ENCODE data around the gene IL19. TPM values are rescaled to one million over a fixed set of nuclear protein-coding genes. Genes with fewer than 3 reads are reported as not detected.

IL19 gene
- total RNA-seq, 2 experiments from 2014 or later, result not detected

- Mint-ChIP-seq H3K4me3 (no peak overlapping the region), H3K36me3 (no peaks in the 10 kb centered on the region), H3K27me3 (no peaks in the 10 kb centered on the region), H3K4me1 (peaks cover 38% of the 10 kb centered on the region), H3K27ac (no peak overlapping the region), H3K9me3 (peaks cover 4% of the 10 kb centered on the region)
- DNase-seq (no peak), ATAC-seq (ENCODE audit: low read depth) (no peak)
- POLR2A ChIA-PET, result interaction anchor here (0.5 kb wide), 1 partner anchor 112 kb away, joined by 5 read pairs; no protein-coding TSS in a partner anchor
Observed at GRCh38 chr1:206826394-206826793, 55.8 kb downstream of the IL19 start.

- H3K4me1 Mint-ChIP-seq, result peaks cover 53% of the 10 kb centered on the region
- POLR2A ChIA-PET, result no interaction called here
Observed at GRCh38 chr1:206828061-206828460, 57.5 kb downstream of the IL19 start.

GRCh38 chr1:206828765-206829164 lies 58.2 kb downstream of the IL19 start:
- peaks cover 60% of the 10 kb centered on the region for H3K4me1 Mint-ChIP-seq
- DNase-seq (no peak), ATAC-seq (ENCODE audit: low read depth) (no peak)
- no peaks in the 10 kb centered on the region for H3K27me3 Mint-ChIP-seq
- POLR2A ChIA-PET, result interaction anchor here (0.6 to 1.3 kb wide), 5 partner anchors 12 to 259 kb away, joined by 5 to 8 read pairs (median 5); no protein-coding TSS in a partner anchor
- H3K9me3 Mint-ChIP-seq, result peaks cover 4% of the 10 kb centered on the region
- peak overlapping the region; percentile 90 for H3K27ac Mint-ChIP-seq
- H3K36me3 Mint-ChIP-seq, result no peaks in the 10 kb centered on the region
- H3K4me3 Mint-ChIP-seq, result peak overlapping the region; percentile 79

More at GRCh38 chr1:206828061-206828460, 57.5 kb downstream of the IL19 start:
- Mint-ChIP-seq H3K4me3 (no peak overlapping the region), H3K27me3 (no peaks in the 10 kb centered on the region), H3K9me3 (peaks cover 4% of the 10 kb centered on the region), H3K36me3 (no peaks in the 10 kb centered on the region), H3K27ac (no peak overlapping the region)
- no peak for DNase-seq
- ATAC-seq (ENCODE audit: low read depth), result no peak

GRCh38 chr1:206829282-206829681 lies 58.7 kb downstream of the IL19 start:
- Mint-ChIP-seq H3K36me3 (no peaks in the 10 kb centered on the region), H3K9me3 (peaks cover 4% of the 10 kb centered on the region), H3K4me1 (peaks cover 60% of the 10 kb centered on the region), H3K4me3 (peak overlapping the region; percentile 79), H3K27ac (peak overlapping the region; percentile 90), H3K27me3 (no peaks in the 10 kb centered on the region)
- POLR2A ChIA-PET, result interaction anchor here (0.6 to 1.3 kb wide), 5 partner anchors 12 to 260 kb away, joined by 5 to 8 read pairs (median 5); no protein-coding TSS in a partner anchor
- DNase-seq, result no peak
- ATAC-seq (ENCODE audit: low read depth), result peak; percentile 57

- DNase-seq, result no peak
- Mint-ChIP-seq H3K27me3 (peaks cover 2% of the 10 kb centered on the region), H3K27ac (peak overlapping the region; percentile 90), H3K9me3 (peaks cover 4% of the 10 kb centered on the region), H3K4me3 (peak overlapping the region; percentile 39), H3K36me3 (no peaks in the 10 kb centered on the region), H3K4me1 (peaks cover 57% of the 10 kb centered on the region)
- ATAC-seq (ENCODE audit: low read depth), result peak; percentile 62
- POLR2A ChIA-PET, result interaction anchor here (1.1 kb wide), 1 partner anchor 24 kb away, joined by 8 read pairs; no protein-coding TSS in a partner anchor
Observed at GRCh38 chr1:206829875-206830274, 59.3 kb downstream of the IL19 start.

GRCh38 chr1:206831650-206832049 lies 61.1 kb downstream of the IL19 start:
- H3K27me3 Mint-ChIP-seq, result peaks cover 6% of the 10 kb centered on the region
- no peak overlapping the region for H3K27ac Mint-ChIP-seq
- H3K4me1 Mint-ChIP-seq, result peaks cover 54% of the 10 kb centered on the region
- H3K9me3 Mint-ChIP-seq, result peaks cover 2% of the 10 kb centered on the region
- no peak overlapping the region for H3K4me3 Mint-ChIP-seq
- DNase-seq (no peak), ATAC-seq (ENCODE audit: low read depth) (no peak)
- H3K36me3 Mint-ChIP-seq, result no peaks in the 10 kb centered on the region
- POLR2A ChIA-PET, result no interaction called here

DNA sequence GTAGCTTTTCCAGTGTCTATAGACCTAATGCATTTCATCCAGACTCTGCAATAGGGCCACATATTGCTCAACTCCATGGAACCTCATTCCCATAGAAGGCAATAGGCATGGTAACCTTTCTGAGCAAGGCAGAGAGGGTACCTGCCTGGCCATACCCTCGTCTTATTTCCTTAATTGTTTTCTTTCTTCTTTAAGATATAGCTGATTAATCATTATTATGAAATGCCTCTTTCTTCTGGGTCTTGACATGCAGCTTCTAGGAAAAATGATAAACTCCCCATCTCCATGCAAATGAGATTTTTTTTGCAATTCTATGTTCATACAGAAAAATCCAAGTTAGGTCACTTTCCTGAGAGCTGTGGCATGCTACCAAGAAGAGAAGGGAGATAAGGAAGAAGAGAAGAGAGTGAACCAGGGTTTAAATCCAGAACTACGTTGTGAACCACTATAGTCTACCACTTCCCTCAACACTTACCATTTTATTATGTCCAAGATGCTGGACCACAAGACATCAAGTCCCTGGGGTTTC lies 61.8 kb downstream of the IL19 start:
- H3K9me3 Mint-ChIP-seq, result no peaks in the 10 kb centered on the region
- H3K4me1 Mint-ChIP-seq, result peaks cover 51% of the 10 kb centered on the region
- peaks cover 11% of the 10 kb centered on the region for H3K27me3 Mint-ChIP-seq
- POLR2A ChIA-PET, result interaction anchor here (1.0 to 1.3 kb wide), 2 partner anchors 15 kb away, joined by 4 to 5 read pairs; no protein-coding TSS in a partner anchor
- DNase-seq (no peak), ATAC-seq (ENCODE audit: low read depth) (no peak)
- H3K27ac Mint-ChIP-seq, result peak overlapping the region; percentile 27
- H3K4me3 Mint-ChIP-seq, result peak overlapping the region; percentile 57
- no peaks in the 10 kb centered on the region for H3K36me3 Mint-ChIP-seq

DNA sequence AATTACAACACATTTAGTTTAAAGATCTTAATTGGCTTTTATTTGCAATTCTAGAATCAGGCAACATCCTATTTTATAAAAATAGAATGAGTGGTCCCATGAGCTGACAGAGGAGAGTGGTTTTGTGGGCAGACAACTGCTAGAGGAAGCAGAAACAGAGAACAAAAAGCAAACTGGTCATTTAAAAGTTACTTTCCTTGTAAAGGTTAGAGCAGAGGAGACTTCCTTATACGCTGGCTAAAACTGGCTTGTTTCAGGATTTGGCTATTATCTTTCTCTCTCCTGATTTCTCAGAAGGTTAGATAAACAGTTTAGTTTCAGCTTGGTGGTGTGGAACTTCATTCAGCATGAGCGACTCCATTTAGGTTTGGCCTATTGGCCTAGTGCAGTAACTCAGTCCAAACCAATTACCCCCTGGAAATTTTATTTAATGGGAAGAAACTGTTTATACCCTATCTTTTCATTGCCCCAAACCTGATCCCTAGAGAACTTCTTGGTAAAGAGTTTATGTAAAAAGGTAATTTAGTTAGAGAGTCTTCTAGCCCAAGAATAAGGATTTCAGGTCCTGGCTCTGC lies 62.6 kb downstream of the IL19 start:
- no peaks in the 10 kb centered on the region for H3K9me3 Mint-ChIP-seq
- peak overlapping the region; percentile 57 for H3K4me3 Mint-ChIP-seq
- DNase-seq (no peak), ATAC-seq (ENCODE audit: low read depth) (peak; percentile 41)
- POLR2A ChIA-PET, result interaction anchor here (1.0 to 1.3 kb wide), 2 partner anchors 14 to 16 kb away, joined by 4 to 5 read pairs; no protein-coding TSS in a partner anchor
- H3K27me3 Mint-ChIP-seq, result peaks cover 19% of the 10 kb centered on the region
- no peaks in the 10 kb centered on the region for H3K36me3 Mint-ChIP-seq
- H3K27ac Mint-ChIP-seq, result peak overlapping the region; percentile 27
- H3K4me1 Mint-ChIP-seq, result peaks cover 48% of the 10 kb centered on the region

DNA sequence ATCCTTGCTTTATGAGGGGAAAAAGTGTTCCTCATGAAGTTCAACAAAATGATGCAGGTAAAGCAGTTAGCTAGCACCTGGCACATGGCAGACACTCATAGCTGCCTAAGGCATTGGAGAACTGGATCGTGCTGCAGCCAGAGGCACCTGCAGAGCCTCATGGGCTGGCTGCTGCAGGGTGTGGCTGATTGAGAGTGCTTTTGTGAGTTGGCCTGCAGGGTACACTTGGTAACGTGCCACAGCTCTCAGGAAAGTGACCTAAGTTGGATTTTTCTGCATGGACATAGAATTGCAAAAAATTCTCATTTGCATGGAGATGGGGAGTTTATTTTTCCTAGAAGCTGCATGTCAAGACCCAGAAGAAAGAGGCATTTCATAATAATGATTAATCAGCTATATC lies 63.2 kb downstream of the IL19 start:
- no peak overlapping the region for H3K27ac Mint-ChIP-seq
- no peak overlapping the region for H3K4me3 Mint-ChIP-seq
- POLR2A ChIA-PET, result no interaction called here
- DNase-seq (no peak), ATAC-seq (ENCODE audit: low read depth) (no peak)
- no peaks in the 10 kb centered on the region for H3K36me3 Mint-ChIP-seq
- peaks cover 44% of the 10 kb centered on the region for H3K4me1 Mint-ChIP-seq
- no peaks in the 10 kb centered on the region for H3K9me3 Mint-ChIP-seq
- H3K27me3 Mint-ChIP-seq, result peaks cover 20% of the 10 kb centered on the region

DNA sequence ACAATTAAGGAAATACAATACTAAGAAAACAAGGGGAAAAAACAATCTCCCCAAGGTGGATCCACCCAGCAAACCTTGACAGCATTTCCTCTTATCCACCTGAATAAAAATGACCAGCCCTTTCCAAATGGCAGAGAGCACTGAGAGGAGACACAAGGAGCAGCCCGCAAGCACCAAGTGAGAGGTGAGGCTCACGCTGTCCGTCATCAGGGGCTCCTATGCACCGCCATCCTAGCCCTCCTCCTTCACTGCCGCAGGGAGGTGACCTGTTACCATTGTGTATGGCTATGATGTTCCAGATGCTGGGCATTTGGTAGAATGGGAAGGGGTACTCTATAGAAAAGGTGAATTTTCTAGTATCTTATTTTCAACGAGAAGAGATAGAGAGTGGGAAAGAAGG lies 63.6 kb downstream of the IL19 start:
- H3K9me3 Mint-ChIP-seq, result no peaks in the 10 kb centered on the region
- peaks cover 23% of the 10 kb centered on the region for H3K27me3 Mint-ChIP-seq
- H3K36me3 Mint-ChIP-seq, result no peaks in the 10 kb centered on the region
- DNase-seq, result no peak
- POLR2A ChIA-PET, result no interaction called here
- H3K4me3 Mint-ChIP-seq, result no peak overlapping the region
- H3K4me1 Mint-ChIP-seq, result peaks cover 40% of the 10 kb centered on the region
- no peak overlapping the region for H3K27ac Mint-ChIP-seq
- no peak for ATAC-seq (ENCODE audit: low read depth)

GRCh38 chr1:206834711-206835110 lies 64.1 kb downstream of the IL19 start:
- POLR2A ChIA-PET, result no interaction called here
- Mint-ChIP-seq H3K27ac (no peak overlapping the region), H3K36me3 (no peaks in the 10 kb centered on the region), H3K27me3 (peaks cover 26% of the 10 kb centered on the region), H3K4me1 (peaks cover 35% of the 10 kb centered on the region), H3K4me3 (no peak overlapping the region), H3K9me3 (no peaks in the 10 kb centered on the region)
- DNase-seq (no peak), ATAC-seq (ENCODE audit: low read depth) (no peak)

- no peak overlapping the region for H3K4me3 Mint-ChIP-seq
- H3K9me3 Mint-ChIP-seq, result no peaks in the 10 kb centered on the region
- POLR2A ChIA-PET, result no interaction called here
- no peak for DNase-seq
- H3K27ac Mint-ChIP-seq, result no peak overlapping the region
- no peaks in the 10 kb centered on the region for H3K36me3 Mint-ChIP-seq
- peaks cover 27% of the 10 kb centered on the region for H3K27me3 Mint-ChIP-seq
- ATAC-seq (ENCODE audit: low read depth), result no peak
- H3K4me1 Mint-ChIP-seq, result peaks cover 31% of the 10 kb centered on the region
Observed at GRCh38 chr1:206835186-206835585, 64.6 kb downstream of the IL19 start.

GRCh38 chr1:206836111-206836510 lies 65.5 kb downstream of the IL19 start:
- Mint-ChIP-seq H3K27ac (no peak overlapping the region), H3K4me1 (peaks cover 31% of the 10 kb centered on the region), H3K27me3 (peaks cover 27% of the 10 kb centered on the region), H3K4me3 (no peak overlapping the region), H3K9me3 (no peaks in the 10 kb centered on the region), H3K36me3 (no peaks in the 10 kb centered on the region)
- DNase-seq (no peak), ATAC-seq (ENCODE audit: low read depth) (no peak)
- POLR2A ChIA-PET, result no interaction called here

DNA sequence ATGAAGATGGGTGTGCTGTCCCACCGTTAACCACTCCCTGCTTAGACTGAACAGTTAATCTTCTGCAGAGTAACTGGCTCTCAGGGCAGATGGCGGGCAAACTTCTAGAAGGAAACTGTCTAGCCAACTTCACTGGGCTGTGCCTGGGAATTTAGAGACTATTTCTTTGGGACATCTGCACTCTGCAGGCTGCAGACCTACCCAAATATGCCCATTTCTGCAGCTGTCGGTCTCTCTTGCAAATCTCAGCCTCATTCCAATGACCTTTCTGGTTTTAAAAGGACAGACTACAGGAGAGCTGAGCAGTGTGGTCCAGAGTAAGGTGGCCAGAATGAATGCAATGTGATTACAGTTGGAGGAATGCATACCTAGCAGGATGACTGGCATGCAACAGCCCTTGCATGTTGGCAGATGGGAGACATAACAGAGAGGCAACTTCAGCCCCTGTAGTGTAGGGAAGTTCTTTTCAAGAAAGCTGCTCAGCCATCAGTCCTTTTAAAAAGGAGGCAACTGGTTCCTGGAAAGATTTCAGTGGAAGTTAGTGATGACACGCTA lies 68.5 kb downstream of the IL19 start:
- POLR2A ChIA-PET, result no interaction called here
- H3K4me1 Mint-ChIP-seq, result peaks cover 7% of the 10 kb centered on the region
- DNase-seq (no peak), ATAC-seq (ENCODE audit: low read depth) (no peak)
- H3K9me3 Mint-ChIP-seq, result no peaks in the 10 kb centered on the region
- peaks cover 33% of the 10 kb centered on the region for H3K27me3 Mint-ChIP-seq
- H3K36me3 Mint-ChIP-seq, result no peaks in the 10 kb centered on the region
- H3K27ac Mint-ChIP-seq, result no peak overlapping the region
- H3K4me3 Mint-ChIP-seq, result no peak overlapping the region

Measured in activated naive CD8-positive, alpha-beta T cell treated with anti-CD3 and anti-CD28 coated beads, Interleukin-2, amount 10 ng/mL, durations not matched to agents 7 days and 5 days (primary cell).